Right forelimb (tissue), 1 donor: ENCODE data around the gene ZNF526.

Source experiments
- DNase-seq: peaks from one replicate; pipeline ENCODE4 v3.0.0-alpha.2; 2018

ZNF526 gene

GRCh38 chr19:42197375-42197817, 22.7 kb upstream of the ZNF526 start:
- no peak for DNase-seq

- no peak for DNase-seq
Measured at GRCh38 chr19:42198676-42199439, 21.3 kb upstream of the ZNF526 start.

DNA sequence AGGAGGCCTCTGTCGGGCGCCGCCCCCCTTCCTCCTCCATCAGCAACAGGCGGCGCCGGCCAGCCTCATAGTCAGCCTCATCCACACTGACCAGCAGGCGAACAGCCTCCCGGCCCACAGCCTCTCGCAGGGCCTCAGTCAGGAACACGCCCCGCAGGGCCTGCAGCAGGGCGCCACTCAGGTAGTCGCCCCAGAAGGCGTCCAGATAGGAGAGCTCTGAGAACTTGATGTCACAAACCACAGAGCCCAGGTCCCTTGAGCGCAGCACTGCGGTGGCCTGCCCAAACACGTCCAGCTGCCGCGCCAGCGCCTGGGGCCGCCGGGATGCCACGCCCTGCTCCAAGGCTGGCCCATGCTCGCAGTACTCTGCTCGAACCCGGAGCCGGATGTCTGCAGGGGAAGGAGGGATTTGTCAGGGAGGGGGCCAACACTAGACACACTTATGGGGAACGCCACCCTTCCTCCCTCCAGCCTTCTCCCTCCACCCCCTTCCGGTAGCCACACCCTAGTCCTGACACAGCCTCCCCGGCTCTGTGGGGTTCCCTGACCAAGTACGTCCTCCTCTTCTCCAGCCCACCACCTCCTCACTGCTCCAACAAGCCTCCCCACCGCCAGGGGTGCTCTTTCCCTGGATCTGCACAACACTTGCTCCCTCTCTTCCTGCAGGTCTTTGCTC, 20.5 kb upstream of the ZNF526 start:
- DNase-seq, result no peak

- DNase-seq, result no peak
Measured at GRCh38 chr19:42200116-42200715, 19.9 kb upstream of the ZNF526 start.

- DNase-seq, result no peak
Measured at GRCh38 chr19:42201489-42202289, 18.4 kb upstream of the ZNF526 start.

GRCh38 chr19:42202290-42202880, 17.7 kb upstream of the ZNF526 start:
- no peak for DNase-seq

GRCh38 chr19:42203700-42204099, 16.4 kb upstream of the ZNF526 start:
- no peak for DNase-seq

GRCh38 chr19:42204664-42205063, 15.4 kb upstream of the ZNF526 start:
- DNase-seq, result no peak

DNA sequence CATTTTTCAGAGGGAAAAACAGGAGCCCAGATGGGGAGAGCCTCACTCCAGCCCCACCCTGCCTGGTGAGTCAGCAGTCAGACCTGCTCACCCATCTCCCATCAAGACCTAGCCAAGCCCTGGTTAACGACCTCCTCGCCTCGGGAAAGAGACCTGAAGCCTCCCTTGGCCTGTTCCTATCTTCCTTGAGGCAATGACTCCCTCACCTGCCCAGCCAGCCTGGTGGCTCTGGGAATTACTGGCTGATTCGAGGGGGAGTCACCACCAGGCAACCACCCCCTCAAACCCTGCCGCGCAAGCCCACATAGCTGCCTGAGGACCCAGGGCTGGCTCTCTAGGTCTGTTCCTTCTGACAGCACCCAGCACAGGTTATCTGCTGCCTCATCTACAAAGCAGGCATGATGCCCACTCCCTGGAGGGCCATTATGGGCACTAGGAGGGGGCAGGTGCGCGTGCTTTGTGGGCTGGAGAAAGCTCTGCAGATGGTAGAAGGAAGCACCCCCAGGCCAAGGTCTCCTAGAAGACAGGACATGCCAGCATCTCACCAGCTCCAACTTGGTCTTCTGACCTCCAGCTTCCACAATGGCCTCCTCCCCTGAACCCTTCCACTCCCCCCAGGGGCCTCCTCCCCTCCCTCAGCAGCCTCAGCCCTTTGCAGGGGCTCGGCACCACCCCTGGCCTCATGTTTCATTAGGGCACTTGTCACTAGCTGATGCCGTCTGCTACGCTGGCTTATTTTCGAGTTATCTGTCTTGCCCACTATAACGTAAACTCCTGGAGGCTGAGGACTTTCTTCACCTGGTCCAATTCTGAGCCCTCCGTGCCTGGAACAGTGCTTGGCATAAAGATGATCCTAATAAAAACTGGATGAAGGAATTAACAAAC, 13.0 kb upstream of the ZNF526 start:
- no peak for DNase-seq

- DNase-seq, result no peak
Measured at GRCh38 chr19:42207767-42208271, 12.3 kb upstream of the ZNF526 start.

- DNase-seq, result no peak
Measured at GRCh38 chr19:42208612-42209011, 11.5 kb upstream of the ZNF526 start.

DNA sequence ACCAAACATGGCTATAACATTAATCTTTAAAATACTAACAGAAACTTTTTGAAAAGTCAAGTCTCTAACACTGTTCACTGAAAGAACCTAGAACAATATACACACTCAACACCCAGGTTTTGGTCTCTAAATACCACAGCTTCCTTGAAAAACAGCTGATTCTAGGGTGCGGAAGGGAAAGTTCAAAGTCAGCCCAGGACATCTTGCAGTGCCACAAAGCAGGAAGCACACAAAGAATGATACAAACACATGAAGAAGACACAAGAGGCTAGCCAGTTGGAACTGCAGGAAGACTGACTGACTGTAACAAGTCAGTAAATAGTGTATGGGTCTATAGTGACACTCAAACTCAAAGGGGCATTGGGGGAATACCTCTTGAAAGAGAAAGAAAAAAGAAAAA, 7.2 kb upstream of the ZNF526 start:
- no peak for DNase-seq

DNA sequence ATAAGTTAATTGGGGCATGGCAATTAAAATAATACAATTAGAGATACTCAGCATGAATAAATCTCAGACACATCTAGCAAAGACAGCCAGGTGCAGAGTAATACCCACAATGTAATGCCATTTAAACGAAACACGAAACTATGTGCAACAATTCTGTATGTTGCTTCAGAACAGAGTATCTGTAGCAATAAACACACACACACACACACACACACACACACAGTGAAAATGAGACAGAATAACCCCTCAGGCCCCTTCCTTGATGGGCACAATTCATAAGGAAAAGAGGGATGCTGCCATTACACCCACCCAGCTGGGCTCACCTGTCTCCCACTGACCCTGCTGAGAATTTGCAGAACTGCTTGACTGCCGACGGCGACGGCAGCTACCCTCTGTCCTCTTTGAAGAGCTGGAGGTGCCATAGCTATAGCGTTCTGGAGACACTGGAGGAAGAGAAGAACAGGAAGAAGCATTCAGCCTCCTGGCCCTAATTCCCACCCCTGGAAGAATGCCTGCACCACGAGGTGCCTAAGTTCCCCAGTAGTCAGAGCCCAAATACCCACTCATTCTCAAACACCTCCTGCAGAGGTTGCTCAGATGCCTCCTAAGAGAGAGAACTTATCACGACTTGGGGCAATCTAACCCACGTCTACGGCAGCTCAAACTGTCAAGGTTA, 5.2 kb upstream of the ZNF526 start:
- DNase-seq, result no peak

GRCh38 chr19:42216653-42217519, 3.2 kb upstream of the ZNF526 start:
- peak; percentile 55 for DNase-seq

GRCh38 chr19:42217520-42218437, 2.3 kb upstream of the ZNF526 start, which contains the start of gene DEDD2:
DEDD2 (minus strand) TSS chr19:42217677; CDS start chr19:42217007, 670 bp downstream.
- peak; percentile 97 for DNase-seq

DNA sequence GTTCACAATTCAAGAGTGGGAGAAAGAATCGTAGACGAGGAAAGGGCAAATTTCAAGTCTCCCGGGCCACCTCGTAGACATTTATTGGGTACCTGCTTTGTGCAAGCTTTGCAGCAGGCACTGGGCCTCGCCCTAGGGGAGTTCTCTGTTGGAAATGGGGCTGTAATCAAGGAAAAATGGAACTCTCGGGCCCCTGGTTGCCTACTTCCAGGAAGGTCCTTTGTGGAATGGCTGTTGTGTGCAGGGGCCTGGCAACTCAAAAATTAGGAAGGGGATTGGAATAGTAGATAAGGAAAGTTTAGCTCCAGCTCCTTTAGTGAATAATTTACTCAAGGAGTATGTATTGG, 612 bp downstream of the ZNF526 start:
- no peak for DNase-seq

DNA sequence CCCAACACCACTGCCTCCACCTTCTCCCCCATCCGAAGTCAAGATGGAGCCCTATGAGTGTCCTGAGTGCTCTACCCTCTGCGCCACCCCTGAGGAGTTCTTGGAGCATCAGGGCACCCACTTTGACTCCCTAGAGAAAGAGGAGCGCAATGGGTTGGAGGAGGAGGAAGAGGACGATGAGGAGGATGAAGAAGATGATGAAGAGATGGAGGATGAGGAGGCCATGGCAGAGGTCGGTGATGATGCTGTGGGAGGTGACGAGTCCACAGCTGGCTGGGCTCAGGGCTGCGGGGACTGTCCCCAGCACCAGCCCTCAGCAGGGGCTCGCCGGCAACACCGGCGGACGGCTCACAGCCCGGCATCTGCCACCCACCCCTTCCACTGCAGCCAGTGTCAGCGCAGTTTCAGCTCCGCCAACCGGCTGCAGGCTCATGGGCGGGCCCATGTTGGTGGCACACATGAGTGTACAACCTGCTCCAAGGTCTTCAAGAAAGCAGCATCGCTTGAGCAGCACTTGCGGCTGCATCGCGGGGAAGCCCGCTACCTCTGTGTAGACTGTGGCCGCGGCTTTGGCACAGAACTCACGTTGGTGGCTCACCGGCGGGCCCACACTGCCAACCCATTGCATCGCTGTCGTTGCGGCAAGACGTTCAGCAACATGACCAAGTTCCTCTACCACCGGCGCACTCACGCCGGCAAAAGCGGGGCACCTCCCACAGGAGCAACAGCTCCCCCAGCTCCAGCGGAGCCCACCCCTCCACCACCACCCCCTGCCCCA, 5.0 kb downstream of the ZNF526 start:
- no peak for DNase-seq
